Measurements from ENCODE around the gene OR2A42.
"Not testable (repeated sequence)": the region's sequence is repeated elsewhere in the genome, so short reads cannot be mapped to it uniquely, and the experiment has no call there.

The OR2A42 gene

GRCh38 chr7:144223675-144224074 lies 15.7 kb downstream of the OR2A42 start:
- DNase-seq (ENCODE audit: low spot score), result not testable (repeated sequence)

GRCh38 chr7:144220531-144220930 lies 18.9 kb downstream of the OR2A42 start:
- DNase-seq (ENCODE audit: low spot score), result not testable (repeated sequence)

- not testable (repeated sequence) for DNase-seq (ENCODE audit: low spot score)
Observed at GRCh38 chr7:144219149-144219548, 20.3 kb downstream of the OR2A42 start.

- DNase-seq (ENCODE audit: low spot score), result not testable (repeated sequence)
Observed at GRCh38 chr7:144218581-144218980, 20.8 kb downstream of the OR2A42 start.

- DNase-seq (ENCODE audit: low spot score), result not testable (repeated sequence)
Observed at GRCh38 chr7:144217200-144217599, 22.2 kb downstream of the OR2A42 start.

GRCh38 chr7:144205306-144205705 lies 34.1 kb downstream of the OR2A42 start:
- not testable (repeated sequence) for DNase-seq (ENCODE audit: low spot score)

- DNase-seq (ENCODE audit: low spot score), result not testable (repeated sequence)
Observed at GRCh38 chr7:144203086-144203485, 36.3 kb downstream of the OR2A42 start.

- DNase-seq (ENCODE audit: low spot score), result not testable (repeated sequence)
Observed at GRCh38 chr7:144201978-144202377, 37.4 kb downstream of the OR2A42 start.

GRCh38 chr7:144198934-144199333 lies 40.5 kb downstream of the OR2A42 start:
- DNase-seq (ENCODE audit: low spot score), result not testable (repeated sequence)

GRCh38 chr7:144195212-144195872 lies 44.1 kb downstream of the OR2A42 start, which contains the start of gene ARHGEF35:
Gene ARHGEF35, minus strand, starts transcription at chr7:144195833. Its CDS starts 7,450 bp downstream, at chr7:144188383.
- DNase-seq (ENCODE audit: low spot score), result not testable (repeated sequence)

GRCh38 chr7:144194453-144194852 lies 45.0 kb downstream of the OR2A42 start:
- not testable (repeated sequence) for DNase-seq (ENCODE audit: low spot score)

GRCh38 chr7:144193782-144194181 lies 45.6 kb downstream of the OR2A42 start:
- not testable (repeated sequence) for DNase-seq (ENCODE audit: low spot score)

- DNase-seq (ENCODE audit: low spot score), result not testable (repeated sequence)
Observed at GRCh38 chr7:144188578-144189171, 50.7 kb downstream of the OR2A42 start.

- not testable (repeated sequence) for DNase-seq (ENCODE audit: low spot score)
Observed at GRCh38 chr7:144187848-144188247, 51.6 kb downstream of the OR2A42 start.

- DNase-seq (ENCODE audit: low spot score), result not testable (repeated sequence)
Observed at GRCh38 chr7:144183166-144183565, 56.2 kb downstream of the OR2A42 start, which contains the start of gene CTAGE4. Gene CTAGE4, plus strand, starts transcription at chr7:144183466. Its CDS starts 38 bp downstream, at chr7:144183504.

GRCh38 chr7:144179165-144179479 lies 60.3 kb downstream of the OR2A42 start:
- not testable (repeated sequence) for DNase-seq (ENCODE audit: low spot score)

GRCh38 chr7:144178380-144179164 lies 60.8 kb downstream of the OR2A42 start:
- not testable (repeated sequence) for DNase-seq (ENCODE audit: low spot score)
